Activated CD4-positive, alpha-beta T cell treated with anti-CD3 and anti-CD28 coated beads, Interleukin-10, Interleukin-2, amounts not matched to agents 100 ng/mL and 50 ng/mL, durations not matched to agents 16 hours and 8 hours (primary cell): ENCODE data around the gene NKX3-2.

Experiments
- DNase-seq: peaks from one replicate; pipeline ENCODE4 v3.0.0-alpha.2; 2020

Gene NKX3-2

DNA sequence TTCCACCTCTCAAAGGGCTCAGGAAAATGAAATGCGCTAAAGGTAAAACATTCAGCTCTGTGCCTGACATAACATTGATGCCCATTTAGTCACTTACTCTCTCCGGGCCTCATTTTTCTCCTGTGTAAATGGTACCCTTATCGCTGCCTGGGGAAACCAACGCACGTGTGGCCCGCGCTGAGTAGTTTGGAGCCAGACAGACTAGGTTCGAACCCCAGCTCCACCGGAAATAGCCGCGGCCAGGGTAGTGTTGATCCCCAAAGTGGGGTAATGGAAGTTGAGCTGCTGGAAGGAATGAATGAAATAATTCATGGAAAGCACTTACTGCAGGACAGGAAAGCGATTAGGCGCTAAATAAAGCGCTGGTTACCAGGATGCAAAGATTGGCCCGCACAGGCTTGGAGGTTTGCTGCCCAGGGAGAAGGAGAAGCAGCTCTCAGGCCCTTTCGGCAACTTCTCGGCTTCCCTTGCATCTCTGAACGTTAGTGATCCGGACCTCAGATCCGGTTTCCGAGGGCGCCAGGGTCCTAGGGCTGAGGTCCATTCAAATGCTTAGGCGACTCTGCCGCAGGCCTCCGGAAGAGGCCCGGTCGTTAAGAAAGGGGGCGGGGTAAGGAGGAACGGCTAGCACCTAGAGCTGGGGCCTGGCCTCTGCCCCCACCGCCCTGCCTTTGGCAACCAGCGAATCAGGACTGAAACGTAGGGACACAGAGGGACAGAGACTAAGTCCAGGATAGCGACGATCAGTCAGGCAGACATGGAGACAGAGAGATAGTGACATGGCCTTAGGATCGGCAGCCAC is 13.3 kb downstream of the NKX3-2 start:
- DNase-seq, result no peak

DNA sequence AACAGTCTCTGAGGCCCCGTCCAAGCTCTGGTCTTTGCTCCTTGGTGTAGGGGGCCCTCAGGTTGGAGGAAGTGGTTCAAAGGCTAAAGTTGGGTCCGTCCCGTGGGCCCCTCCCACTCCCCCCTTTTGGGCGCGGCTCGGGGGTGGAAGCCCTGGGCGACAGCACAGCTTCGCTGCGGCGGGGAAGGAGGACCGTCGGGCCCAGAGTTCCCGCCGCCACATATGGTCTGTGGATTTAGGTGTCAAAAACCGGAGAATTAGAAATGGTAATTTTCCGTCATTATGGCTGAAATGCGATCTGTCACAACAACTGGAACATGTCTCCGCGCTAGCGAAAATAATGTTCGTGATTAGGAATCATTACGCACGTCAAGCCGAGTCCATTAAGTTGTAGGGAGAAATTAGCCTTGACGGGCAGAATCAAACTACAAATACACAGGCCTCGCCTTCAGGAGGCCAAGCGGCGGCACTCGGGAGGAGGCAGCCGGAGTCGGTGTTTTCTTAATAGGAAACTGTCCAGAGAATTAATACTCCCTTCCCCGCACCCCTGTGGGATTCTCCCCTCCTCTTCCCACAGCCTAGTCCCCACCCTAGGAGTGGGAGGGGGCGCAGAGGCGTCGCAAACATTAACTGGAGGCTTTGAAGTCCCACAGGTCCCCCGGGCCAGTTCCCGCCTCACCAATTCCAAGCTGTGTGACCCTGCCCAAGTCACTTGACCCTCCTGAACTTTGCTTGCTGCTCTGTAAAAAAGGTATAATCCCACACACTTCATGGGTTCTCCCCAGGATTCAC is 15.0 kb downstream of the NKX3-2 start:
- DNase-seq, result no peak

DNA sequence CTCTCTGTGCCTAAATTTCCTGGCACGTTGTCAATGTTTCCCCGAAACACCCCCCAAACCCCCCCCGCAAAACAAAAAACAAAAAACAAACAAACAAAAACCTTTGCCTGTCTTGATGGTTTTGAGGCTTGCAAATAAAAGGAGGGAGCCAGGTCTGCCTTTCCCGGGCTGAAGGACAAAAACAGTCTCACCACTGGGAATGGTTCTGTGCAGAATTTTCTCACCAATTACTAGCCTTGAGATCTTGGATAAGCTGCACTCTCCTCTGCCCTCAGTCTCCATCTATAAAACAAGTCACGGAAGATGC is 15.5 kb downstream of the NKX3-2 start:
- no peak for DNase-seq

DNA sequence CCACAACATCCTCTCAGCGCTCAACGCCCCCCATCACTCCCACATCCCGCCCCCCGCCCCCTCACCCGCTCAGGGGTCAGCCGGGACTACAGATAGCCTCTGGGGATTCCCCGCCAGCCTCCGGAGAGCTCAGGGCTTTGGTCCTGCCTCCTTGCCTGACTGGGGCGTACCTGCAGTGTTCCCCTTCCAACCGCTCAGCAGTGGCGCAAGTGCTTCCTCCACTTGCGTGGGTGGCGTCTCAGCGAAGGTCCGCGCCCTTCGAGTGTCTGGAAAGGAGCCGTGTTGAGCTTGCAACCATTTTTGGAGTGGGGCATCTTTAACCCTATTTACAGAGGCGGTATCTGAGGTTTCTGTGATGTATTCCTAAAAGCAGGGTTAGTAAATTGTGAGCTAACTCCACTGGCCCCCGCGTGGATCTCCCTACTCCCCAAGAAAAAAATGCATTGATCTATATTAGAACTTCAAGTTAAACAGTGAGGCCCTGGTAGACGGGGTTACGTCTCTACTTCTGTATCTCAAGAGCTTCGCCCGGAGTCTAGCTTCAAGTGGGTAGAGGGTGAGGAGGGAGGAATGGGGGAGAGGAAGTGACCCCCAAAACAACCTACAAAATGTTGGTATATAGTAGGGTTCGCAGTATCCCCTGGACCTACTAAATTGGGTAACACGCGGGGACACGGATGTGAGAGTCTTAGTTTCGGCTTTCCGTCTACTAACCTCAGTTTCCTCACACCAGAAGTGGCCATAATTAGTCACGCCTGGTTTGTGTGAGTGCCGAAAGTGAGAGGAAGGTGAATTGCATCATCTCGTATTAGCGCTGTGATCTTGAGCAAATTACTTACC is 16.1 kb downstream of the NKX3-2 start:
- peak; percentile 69 for DNase-seq

DNA sequence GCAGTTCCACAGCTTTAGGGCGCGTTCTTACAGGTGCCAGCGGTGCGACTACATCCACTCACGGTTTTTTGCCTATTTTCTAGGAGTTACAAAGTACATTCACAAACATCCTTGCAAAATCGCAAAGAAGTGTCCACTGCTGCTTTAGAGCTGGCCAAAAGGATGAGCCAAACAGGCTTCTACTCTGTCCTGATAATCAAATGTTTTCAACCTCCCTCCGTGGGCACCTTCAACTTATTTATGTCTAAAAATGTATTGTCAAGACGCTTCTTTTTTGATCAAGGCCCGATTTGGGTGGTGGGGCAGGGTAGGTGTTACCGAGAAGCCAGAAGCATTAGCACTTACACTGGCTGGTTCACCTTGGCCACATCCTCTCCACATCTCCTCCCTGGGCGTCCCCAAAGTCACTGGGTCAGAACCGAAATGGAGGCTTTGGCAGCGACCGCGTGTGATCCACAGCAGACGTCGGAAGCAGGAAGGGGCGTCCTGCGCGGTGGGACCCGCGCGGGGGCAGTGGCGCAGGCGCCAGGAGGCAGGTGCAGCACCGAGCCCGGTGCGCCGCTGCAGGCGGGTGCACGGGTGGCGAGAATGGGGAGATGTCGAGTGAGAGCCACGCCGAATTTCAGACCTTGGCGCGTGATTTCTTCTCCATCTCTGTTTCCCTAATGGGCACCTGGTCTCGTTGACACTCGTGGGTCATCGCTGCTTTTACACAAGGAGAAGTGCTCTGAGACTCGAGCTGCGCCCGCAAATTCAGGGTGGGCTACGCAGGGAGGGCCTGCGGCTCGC is 16.9 kb downstream of the NKX3-2 start:
- DNase-seq, result no peak

DNA sequence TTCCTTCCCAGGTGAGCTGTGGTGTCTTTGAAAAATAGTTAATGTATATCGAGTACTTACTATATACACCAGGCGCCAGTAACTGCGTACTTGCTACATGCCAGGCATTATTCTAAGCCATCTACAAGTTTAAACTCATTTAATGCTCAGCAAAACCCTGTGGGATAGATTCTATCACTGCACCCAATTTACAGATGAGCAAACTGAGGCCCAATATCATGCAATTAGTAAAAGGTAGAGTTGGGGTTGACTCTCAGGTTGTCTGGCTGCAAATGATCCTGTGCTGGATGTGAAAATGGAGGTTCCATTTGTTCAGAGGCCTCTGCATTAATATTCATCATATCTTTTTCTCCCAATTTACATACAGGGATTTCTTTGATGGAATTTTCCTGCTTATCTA is 17.6 kb downstream of the NKX3-2 start:
- DNase-seq, result no peak

DNA sequence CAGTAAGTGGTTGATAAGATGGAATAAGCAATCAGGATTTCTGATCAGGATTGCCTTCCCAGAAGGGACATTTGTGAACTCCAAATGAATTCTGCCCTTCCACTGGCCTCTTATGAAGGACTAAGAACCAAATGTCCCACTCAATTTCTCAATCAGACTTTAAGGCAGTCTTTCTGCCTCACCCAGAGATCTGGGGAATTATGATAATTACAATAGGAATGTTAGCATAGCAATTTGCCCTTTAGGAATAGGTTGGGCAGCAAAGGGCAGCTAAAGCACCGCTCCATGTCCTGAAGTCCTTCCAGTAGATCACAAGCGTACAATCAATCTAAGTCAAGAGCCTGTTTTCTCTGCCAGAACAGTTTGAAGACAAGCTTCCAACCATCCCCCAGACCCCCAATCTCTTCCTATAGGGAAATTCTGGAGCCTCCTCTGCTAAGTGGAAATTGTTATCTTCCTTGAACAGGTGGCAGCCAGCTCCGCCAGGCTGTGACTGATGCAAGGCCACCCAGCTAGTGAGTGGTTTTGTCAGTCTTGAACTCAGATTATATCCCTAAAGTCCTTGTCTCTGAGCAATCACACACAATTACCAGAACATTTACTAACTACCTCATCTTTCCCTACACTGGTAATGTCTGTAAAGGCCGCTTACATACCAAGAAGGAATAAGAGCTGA is 18.6 kb downstream of the NKX3-2 start:
- no peak for DNase-seq

DNA sequence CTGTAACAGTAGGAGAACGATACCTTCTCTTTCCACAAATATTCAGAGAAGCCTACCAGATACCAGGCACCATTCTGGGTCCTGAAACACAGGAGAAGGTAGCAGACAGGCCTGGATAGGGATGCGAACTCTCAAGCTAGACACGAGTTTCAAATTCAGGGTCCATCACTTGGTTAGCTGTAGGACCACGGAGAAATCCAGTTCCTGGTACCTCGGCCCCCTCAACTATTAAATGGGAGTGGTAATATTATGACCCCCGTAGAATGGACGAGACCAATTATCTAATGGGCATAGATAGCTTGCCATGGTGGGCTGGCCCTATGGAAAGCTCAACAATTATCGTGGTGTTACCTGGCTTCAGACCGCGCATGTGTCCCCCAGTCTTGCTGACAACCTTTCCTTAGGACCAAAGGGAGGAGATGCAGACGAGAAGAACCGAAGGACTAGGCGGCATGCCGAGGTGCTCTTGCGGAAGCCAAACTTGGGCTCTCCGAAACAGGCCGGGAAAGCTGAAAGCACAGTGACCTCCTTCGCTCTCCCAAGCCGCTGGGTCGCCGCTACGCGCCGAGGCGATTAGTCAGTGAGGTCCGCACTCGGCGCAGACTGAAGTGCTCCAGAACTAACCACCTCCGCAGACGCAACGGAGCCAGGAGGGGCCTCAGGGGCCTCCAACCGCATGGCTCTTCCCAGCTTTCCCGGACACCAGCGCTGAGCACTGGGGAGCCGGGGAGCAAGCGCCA is 19.6 kb downstream of the NKX3-2 start:
- DNase-seq, result no peak

DNA sequence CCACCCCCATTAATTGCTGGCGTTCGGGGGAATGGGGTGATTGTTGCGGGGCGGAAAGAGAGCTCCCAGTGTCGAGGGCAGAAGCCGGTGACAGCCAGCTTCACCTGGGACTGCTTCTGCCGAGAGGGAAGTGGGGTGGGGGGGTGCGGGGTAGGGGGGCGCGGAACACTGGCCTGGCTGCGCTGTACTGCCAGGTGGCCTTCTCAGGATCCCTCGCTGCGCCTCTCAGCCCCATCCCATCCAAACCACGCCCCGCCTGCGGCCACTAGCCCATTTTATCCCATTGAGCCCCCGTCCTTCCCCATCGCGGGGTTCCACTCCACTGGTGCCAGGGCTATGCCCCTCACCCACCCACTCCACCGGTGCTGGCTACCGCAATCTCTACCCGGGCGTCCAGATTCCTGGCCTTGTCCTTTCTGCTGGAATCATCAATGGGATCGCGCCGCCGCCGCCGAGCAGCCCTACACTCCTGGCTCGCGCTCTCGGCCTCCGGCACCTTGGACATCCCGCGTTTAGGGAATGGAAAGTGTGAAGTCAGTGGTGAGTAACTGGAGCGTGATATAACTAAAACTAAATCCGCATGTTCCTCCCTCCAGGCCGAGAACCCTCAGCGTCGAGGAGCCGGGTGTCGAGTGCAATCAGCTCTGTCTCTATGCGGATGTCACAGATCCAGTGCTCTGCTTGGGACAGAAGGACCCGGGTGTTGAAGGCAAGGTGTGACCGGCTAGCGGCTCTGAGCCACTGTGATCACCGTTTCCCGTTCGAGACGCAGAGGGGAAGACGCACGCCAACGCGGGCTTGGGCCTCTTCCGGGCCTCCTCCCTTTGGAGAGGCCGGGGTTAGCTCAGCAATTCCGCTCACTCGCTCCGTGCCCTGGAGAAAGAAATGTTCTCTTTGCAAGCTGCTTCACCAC is 20.5 kb downstream of the NKX3-2 start:
- DNase-seq, result no peak

DNA sequence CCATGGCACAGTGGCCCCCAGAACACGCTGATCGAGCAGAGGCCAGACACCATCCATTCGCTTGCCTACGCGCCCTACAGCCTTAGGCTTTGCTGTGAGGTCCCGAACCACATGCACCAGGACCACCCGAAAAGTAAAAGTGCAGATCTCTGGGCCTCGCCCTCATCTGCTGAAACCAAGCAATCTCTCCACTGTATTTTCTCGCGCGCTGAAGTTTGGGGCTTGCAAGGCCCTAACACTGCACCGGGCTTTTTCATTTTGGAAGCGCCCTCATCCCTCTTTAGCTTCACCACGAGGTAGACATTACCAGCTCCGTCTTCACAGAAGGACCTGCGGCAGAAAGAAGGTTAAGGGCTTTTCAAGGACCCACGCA is 21.2 kb downstream of the NKX3-2 start:
- DNase-seq, result no peak

DNA sequence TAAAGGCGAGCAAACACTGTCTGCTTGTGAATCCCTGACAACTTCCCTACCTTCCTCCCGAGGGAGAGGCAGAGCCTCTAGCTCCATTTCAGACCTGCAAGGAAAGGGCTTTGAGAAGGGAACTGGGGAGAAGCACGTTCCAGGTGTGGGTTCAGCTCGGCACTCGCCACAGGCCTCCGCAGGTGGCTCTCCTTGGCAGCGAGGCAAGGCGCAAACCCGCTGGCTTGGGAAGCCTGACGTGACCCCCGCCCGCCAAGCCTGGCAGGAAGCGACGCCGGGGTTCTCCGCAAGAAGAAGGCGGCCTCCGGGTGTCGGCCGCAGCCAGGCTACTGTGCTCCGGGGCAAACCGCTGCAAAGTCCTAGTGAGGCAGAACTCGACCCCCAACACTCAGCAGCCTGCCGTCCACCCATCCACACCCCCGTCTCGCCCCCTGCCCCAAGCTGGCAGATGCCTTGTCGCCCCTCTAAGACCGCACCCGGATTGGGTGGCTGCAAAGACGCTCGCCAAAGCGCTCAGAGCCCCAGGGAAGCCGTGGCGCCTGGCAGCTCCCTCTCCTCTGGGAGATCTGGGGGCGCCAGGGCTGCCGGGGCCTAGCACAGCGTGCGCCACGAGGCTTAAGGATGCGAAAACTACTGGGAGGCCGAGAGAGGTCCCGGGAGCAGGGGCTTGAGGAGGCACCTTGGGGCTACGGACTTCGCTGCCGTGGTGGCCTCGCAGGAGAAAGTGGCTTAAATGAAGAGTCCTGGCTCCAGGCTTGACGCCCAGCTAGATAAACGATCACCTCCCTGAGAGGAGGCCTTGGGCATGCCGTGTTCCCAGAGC is 21.8 kb downstream of the NKX3-2 start:
- DNase-seq, result no peak

DNA sequence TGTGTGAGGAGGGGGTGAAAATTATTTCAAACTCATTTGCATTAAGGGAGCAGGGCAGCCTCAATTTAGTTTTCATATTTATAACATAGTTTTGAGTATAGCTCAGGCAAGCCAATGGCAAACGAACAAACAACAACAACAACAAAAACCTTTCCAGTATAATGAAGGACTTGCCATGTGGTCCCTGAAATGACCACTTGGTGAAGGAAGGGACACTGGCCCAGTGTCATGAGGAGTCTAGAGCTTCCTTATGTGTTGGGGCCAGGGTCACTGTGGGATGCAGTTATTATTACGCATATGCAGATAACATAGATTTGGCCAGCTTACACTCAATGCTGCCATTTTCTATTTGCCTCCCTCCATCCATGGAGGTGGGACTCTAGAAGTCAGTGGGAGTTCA is 23.3 kb downstream of the NKX3-2 start:
- DNase-seq, result no peak

DNA sequence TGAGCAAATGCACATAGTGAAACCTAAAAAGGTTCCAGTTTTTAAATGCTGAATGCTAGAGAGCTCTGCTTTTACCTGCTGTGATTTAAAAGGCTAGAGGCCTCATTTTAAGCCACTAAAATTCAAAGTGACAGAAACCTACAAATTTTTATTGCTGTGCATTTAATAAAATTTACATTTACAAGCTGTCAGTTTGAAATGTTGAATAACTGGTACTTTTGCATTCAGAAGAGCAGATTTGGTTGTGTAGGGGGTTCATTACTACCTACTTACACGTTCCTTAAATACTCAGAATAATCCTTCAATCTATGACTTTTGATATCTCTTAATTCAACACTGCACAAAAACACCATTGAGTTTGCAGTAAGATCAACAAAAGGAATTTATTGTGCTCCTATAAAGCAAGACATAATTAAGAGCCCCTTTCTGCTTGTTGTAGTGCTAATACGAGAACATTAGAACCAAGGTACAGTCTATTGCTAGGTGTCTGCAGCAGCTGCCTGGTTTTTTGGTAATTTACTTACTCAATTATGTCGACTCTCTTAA is 27.9 kb downstream of the NKX3-2 start:
- no peak for DNase-seq

DNA sequence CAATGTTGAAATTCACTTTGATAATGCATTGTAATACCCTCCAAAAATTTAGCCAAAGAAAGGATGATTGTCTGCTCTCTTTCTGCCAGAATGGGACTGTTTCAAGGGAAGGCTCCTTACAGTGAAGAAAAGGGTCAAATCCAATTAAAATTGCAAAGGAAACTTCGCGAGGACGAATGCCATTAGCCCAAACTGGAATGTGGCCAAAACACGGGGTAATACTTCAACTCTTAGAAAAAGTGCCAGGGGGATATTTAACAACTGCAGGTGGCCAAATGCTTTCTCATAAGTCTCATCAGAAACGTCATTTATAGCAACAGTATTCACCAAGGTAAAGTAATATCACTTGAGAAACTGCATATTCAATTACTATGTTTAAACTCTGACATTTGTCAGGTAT is 29.0 kb downstream of the NKX3-2 start:
- no peak for DNase-seq

DNA sequence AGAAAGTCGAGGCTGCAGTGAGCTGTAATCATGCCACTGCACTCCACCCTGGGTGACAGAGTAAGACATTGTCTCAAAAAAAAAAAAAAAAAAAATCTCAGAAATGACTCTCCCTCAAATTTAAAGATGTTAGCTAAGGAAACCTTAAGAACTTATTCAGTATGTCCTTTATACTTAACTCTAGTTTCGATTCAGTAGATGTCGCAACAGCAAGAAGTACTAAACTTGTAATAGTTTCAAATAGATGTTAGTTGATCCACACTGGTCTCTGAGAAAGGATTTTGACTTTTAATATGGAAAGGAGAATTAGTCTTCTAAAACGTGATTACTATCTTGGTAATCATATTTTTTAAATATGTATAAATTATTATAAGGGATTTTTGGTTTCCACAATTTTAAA is 29.6 kb downstream of the NKX3-2 start:
- no peak for DNase-seq

DNA sequence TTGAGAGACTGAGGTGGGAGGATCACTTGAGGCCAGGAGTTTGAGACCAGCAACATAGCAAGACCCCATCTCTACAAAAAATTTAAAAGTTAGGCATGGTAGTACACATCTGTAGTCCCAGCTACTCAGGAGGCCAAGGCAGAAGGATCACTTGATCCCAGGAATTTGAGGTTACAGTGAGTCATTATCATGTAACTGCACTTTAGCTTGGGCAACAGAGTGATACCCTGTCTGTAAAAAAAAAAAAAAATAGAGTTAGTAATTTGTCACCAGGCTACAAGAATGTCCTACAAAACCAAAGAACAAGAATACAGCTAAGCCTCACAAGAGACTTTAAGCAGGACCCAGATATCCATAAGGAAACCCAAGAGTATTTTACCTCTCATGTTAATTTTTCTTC is 33.2 kb downstream of the NKX3-2 start:
- no peak for DNase-seq

DNA sequence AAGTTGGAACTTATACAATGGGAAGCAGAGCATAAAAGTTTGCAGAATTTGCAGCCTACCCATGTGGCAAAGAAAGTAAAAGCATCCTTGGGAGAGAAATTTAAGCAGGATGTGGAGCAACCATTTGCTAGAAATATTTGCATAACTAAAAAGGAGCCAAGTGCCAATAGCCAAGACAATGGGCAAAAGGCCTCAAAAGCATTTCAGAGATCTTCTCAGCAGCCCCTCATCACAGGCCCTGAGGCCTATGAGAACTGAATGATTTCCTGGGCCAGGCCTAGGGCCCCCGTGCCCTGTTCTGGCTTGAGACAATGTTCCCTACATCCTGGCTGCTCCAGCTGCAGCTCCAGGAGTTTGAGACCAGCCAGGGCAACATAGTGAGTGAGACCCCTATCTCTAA is 34.9 kb downstream of the NKX3-2 start:
- no peak for DNase-seq

DNA sequence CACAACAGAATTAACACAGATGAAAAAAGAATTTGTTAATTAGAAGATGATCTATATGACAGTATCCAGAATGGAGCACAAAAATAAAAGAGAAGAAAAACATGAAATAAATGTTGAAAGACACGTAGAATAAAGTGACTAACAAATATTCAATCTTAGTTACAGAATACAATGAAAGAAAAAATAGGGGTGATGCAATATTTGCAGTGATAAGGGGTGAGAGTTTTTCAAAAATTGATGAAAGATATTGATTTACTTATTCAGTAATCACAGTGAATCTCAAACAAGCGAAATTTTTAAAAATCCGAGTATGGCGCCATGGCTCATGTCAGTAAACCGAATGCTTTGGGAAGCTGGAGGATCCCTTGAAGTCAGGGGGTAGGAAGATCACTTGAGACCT is 39.9 kb downstream of the NKX3-2 start:
- no peak for DNase-seq

DNA sequence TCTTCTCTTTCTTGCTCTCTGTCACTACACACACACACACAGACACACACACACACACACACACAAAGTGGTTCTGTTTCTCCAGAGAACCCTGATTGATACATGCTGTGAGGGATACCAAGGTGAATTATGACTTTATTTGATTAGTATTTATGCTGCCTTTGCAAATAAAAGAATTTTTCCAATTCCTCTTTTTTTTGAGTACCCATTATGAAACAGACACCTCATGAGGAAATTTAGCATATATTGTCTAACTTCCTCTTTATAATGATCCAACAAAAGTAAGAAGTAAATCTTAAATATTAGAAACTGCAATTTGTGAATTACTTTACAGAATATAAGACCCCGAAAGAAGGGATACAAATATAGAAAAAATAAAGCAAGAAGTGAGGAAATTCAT is 45.8 kb downstream of the NKX3-2 start:
- DNase-seq, result no peak
